Embryonic facial prominence (tissue), 1 donor: ENCODE measurements around the gene HOXB4.

Experiments
- DNase-seq: peaks from one replicate; pipeline ENCODE4 v3.0.0-alpha.2; 2016; ENCODE audit errors: extremely low spot score

Gene HOXB4

DNA sequence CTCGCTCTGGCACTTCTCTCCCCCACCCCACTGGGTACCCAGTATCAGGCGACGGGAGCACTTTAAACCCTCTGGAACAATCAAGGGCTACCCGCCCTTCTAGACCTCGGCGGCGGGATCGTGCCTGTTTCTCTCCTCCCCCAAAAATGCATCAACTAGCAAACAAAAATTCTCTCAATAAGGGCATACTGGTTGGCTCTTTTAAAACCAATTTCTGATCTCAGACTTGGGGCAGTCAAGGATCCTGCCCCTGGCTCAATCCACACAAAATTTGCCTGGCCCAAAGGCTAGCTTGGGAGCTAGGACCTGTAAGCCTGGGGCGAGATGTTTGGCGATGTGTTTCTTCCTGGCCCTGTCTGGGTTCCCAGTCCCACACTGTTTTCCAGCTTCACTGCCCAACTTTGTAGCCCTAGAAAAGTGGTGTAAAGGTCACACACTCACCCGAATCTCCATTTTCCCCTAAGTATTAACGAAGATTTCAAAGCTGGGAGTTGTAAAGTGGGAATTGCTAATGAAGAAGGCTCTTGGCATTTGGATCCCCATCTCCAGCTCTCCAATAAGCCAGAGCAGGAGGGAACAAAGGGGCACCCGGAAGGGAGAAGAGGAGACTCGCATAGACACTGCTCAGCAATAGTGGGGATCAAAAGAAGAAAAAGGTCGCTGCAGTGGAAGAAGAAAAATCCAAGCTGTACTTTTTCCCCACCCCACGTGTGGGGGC, 18.9 kb downstream of the HOXB4 start:
- no peak for DNase-seq

DNA sequence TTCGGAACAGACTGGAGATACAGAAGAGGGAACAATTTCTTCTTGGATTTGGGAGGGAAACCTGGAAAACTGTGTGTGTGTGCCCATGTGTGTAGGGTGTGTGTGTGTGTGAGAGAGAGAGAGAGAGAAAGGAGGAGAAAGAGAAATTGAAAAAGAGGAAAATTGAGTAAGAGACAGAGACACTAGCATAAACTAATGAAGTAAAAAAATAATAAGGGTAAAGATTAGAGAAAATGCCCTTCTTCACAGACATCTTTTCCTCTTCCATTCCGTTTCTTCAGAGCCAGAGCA, 19.4 kb downstream of the HOXB4 start:
- DNase-seq: no peak

DNA sequence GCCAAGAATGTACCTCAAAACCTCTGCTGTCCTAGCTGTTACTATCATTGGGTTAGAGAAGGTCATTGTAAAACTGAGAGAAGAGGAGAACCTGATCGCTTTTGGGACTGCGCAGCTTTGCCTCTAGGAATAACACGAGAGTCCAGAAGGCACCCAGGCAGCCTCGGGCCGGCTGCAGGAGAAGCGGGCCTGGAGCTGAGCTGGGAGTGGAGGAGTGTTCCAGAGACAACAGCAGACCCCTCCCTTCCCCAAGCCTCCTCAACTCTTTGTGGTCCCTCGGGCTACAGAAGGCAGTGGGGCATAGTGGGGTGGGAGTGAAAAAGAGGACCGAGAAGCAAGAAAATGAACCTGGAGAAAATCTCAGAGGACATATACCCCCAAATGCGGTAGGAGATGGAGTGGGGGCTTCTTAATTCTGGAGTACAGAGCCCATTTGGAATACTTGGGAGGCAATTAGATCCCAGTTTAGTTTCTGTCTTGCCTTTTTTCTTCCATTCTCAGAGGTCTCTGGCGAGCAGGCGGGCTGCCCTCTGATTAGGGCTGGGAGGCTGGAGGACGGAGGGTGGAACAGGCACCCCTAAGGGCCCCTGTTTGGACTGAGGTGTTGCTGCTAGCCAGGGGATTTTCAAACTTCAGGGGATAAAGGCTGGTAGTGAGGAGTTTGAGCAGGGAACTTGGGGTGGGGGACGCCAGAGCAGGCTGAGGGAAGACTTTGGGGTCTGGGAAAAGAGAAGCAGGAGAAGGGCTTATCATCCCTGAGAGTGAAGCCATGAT, 19.9 kb downstream of the HOXB4 start:
- DNase-seq: no peak

- DNase-seq: no peak
Observed at GRCh38 chr17:48556576-48557401, 21.4 kb downstream of the HOXB4 start.

GRCh38 chr17:48556229-48556575, 21.9 kb downstream of the HOXB4 start:
- DNase-seq: no peak

- DNase-seq: no peak
Observed at GRCh38 chr17:48555258-48556228, 22.6 kb downstream of the HOXB4 start.

DNA sequence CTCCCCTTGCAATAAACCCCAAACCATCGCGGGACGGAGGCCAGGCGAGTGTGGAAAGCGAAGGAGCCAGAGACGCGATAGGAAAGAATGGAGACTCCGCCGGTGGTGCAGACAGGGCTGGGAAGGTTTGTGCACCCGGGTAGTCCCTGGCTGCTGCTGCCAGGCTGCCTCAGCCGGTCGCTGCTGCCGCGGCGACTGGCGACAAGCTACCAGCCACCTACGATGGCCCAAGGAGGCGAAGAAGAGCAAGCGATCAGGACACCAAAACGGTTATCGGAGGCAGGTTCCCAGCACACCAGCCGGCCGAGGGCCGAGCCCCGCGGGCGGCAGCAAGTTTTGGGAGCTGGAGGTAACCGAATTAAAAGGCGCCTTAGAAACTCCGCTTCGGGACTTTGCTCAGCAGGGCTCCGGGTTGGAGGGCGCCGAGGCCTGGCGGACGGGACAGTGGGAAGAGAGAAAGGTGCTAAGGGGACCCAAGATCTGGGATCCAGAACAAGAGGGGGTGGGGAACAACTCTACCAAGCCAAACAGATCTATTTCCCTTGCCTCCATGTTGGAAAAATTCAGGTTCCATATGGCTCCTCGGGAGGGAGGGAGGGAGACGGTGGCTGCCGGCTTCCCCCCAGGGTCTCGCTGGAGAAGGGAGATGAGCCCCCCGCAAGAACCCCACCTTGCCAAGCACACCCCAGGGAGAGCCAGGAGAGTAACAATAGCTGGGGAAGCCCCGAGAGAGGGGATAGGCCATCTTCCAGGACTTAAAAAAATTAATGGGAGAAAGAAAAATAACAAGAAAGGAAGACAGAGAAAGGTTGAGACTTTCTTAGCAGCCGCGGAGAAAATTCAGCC, 23.5 kb downstream of the HOXB4 start:
- no peak for DNase-seq

GRCh38 chr17:48553826-48554225, 24.3 kb downstream of the HOXB4 start:
- no peak for DNase-seq

DNA sequence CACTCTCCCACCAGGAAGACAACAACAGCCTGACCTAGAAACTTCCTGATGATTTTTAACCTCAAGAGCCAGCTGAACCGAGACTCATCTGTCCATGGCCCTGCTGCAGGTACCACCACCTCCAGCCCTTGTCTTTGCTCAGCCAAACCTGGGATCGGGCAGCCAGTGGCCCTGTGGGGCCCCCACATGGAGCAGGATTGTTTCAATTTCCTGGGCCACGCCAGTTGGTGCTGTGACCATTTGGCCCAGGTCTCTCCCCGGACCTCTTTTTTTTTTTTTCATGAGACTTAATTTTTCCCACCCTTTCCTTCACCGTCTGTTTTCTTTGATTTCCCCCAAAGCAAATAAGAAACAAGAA, 25.0 kb downstream of the HOXB4 start:
- DNase-seq: no peak

DNA sequence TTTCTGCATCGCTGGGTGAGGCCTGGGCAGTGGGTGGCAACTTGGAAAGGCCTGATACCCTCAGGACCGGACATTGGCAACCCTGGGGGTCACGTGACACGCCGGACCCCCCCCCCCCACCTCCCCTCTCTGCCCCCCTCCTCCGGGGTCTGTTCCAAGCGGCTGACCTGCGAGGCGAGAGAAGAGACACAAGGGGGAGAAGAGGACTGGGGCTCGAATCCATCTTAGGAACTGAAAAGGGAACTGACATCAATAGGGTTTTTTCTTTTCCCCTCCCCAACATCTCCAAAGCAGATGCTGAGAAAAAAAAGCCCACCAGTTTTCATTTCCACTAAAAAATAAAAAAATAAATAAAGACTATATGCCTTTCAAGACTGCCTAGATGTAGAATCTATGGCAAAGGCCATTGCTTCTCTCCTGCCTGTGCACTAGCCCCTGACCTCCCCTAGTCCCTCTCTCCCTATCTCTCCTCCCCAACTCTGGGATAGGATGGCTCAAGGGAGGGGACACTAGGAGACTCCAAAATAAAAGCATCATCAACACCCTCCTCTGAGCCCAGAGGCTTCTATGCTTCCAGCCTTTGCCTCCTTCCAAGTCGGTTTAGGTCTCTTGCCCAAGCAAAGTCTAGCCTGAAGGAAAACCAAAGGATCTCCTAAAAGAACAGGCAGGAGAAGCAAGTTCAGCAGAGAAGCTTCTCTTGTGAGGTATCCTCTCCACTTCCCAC, 25.5 kb downstream of the HOXB4 start:
- no peak for DNase-seq

GRCh38 chr17:48551596-48552465, 26.3 kb downstream of the HOXB4 start:
- no peak for DNase-seq

GRCh38 chr17:48551214-48551555, 27.0 kb downstream of the HOXB4 start:
- no peak for DNase-seq

- DNase-seq: no peak
Observed at GRCh38 chr17:48550502-48551213, 27.5 kb downstream of the HOXB4 start.

DNA sequence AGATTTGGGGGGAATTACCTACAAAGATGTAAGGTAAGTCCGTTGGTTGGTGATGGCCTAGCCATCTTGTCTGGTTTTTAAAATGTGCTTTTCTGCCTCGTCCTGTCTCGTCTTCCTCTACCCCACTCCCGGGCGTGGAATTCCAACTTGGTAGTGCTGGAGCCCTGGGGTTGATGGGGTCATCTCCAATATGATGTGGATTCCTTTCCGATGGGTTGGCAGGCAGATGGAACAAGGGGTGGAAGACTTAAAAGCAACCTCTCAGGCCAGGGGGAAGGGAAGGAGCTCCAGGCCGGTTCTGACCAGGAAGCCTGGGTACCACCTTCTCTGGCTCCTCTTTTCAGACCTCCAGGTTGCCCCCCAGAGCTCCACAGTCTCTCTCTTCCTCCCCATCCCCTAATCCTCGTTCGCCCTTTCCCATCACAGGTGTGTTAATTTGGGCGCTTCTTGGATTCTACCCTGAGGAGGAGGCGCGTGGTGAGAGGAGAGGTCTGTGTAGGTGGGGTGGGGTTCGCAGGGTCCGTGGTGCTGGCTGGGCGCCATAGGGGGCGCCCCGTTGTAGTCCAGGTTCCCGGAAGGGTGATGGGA, 28.1 kb downstream of the HOXB4 start:
- DNase-seq: no peak

DNA sequence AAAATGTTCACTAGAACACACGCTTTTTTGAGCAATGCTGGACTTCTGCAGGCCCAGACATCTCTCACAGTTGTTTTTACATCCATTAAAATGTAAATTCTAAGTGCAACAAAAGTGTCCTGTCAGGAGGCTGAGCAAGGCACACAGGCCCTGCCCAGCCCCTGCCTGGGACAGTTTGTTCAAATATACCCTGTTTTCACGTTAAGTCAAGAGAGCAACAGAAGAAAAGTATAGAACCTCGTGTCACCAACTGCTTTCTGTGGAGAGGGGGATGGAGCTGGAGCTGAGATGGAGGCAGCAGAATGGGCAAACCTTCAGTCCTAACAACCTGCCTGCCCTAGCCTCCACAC, 28.9 kb downstream of the HOXB4 start:
- no peak for DNase-seq

DNA sequence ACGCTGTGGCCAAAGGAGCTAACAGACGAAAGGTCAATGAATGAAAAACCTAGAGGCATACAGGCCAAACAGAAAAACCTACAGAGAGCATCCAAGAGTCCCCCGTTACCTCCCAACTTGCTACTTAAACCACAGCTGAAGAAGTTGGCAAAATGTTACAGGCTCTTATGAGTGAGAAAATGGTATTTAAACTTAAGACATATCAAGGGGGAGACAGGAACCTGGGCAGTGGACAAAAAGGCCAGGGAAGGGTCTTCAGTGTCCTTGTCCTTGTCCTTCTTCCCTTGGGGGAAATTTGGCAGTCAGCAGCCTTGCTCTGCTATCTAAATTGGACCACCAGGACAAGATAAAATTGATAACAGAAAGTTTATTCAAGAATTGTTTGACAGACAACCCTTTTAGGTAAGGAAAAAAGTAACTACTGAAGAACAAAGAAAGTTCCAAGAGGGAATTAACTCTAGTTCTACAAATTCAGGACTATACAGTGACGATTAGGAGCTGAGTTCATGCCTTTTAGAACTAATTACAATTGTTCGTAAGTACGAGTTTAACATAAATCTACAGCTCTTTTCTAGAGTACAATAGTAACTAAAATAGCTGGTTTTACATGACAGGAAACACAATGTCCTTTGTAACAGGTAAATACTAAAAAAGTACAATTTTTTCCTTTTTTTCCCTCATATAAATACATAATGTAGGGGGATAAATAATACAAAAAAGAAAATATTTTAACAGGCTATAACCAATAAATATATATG, 29.4 kb downstream of the HOXB4 start:
- DNase-seq: no peak

GRCh38 chr17:48547808-48548522, 30.2 kb downstream of the HOXB4 start:
- no peak for DNase-seq
